Measurements from ENCODE around the gene SMARCC2. TPM values are rescaled to one million over a fixed set of nuclear protein-coding genes. Genes with fewer than 3 reads are reported as not detected.
A peak's percentile ranks its signal among the peaks of the same experiment; 100 is the strongest.
"Not testable (repeated sequence)": the region's sequence is repeated elsewhere in the genome, so short reads cannot be mapped to it uniquely, and the experiment has no call there.

The SMARCC2 gene
- total RNA-seq, 2 donors from 2014 or later = 81.0 to 93.9 TPM

GRCh38 chr12:56219840-56220239 is 30.6 kb upstream of the SMARCC2 start:
- no peak for DNase-seq (ENCODE audit: low spot score)

GRCh38 chr12:56216461-56216860 is 27.2 kb upstream of the SMARCC2 start:
- DNase-seq (ENCODE audit: low spot score) = no peak
- intact Hi-C loops (cut with DNase I) = no loop called here

More at GRCh38 chr12:56219840-56220239, 30.6 kb upstream of the SMARCC2 start:
- intact Hi-C loops (cut with DNase I) = no loop called here

GRCh38 chr12:56213878-56214277 is 24.6 kb upstream of the SMARCC2 start:
- intact Hi-C loops (cut with DNase I) = no loop called here
- DNase-seq (ENCODE audit: low spot score) = no peak

GRCh38 chr12:56212361-56212760 is 23.1 kb upstream of the SMARCC2 start:
- intact Hi-C loops (cut with DNase I) = no loop called here
- no peak for DNase-seq (ENCODE audit: low spot score)

- intact Hi-C loops (cut with DNase I) = no loop called here
- DNase-seq (ENCODE audit: low spot score) = peak; percentile 74
Observed at GRCh38 chr12:56208006-56208405, 18.7 kb upstream of the SMARCC2 start.

- intact Hi-C loops (cut with DNase I) = no loop called here
- peak; percentile 81 for DNase-seq (ENCODE audit: low spot score)
Observed at GRCh38 chr12:56206452-56207166, 17.3 kb upstream of the SMARCC2 start.

- DNase-seq (ENCODE audit: low spot score) = no peak
- intact Hi-C loops (cut with DNase I) = no loop called here
Observed at GRCh38 chr12:56205445-56205844, 16.2 kb upstream of the SMARCC2 start.

GRCh38 chr12:56204275-56204674 is 15.0 kb upstream of the SMARCC2 start:
- DNase-seq (ENCODE audit: low spot score) = no peak
- intact Hi-C loops (cut with DNase I) = no loop called here

GRCh38 chr12:56202838-56203237 is 13.6 kb upstream of the SMARCC2 start:
- intact Hi-C loops (cut with DNase I) = no loop called here
- no peak for DNase-seq (ENCODE audit: low spot score)

GRCh38 chr12:56202366-56202765 is 13.1 kb upstream of the SMARCC2 start:
- DNase-seq (ENCODE audit: low spot score) = no peak
- intact Hi-C loops (cut with DNase I) = no loop called here

- intact Hi-C loops (cut with DNase I) = no loop called here
Observed at GRCh38 chr12:56198836-56199235, 9.6 kb upstream of the SMARCC2 start.

GRCh38 chr12:56197921-56198635 is 8.8 kb upstream of the SMARCC2 start:
- intact Hi-C loops (cut with DNase I) = no loop called here
- DNase-seq (ENCODE audit: low spot score) = peak; percentile 47

More at GRCh38 chr12:56198836-56199235, 9.6 kb upstream of the SMARCC2 start:
- DNase-seq (ENCODE audit: low spot score) = no peak

GRCh38 chr12:56196818-56197550 is 7.7 kb upstream of the SMARCC2 start:
- peak; percentile 82 for DNase-seq (ENCODE audit: low spot score)
- intact Hi-C loops (cut with DNase I) = not testable (repeated sequence)

- DNase-seq (ENCODE audit: low spot score) = peak; percentile 23
- intact Hi-C loops (cut with DNase I) = loop anchor here (2.0 to 5.0 kb wide), 2 partner anchors 32 to 69 kb away; partner anchors contain the start of gene NABP2 (in 1 of the 2)
Observed at GRCh38 chr12:56193025-56193578, 3.8 kb upstream of the SMARCC2 start.

- DNase-seq (ENCODE audit: low spot score) = no peak
- intact Hi-C loops (cut with DNase I) = loop anchor here (2.0 to 5.0 kb wide), 2 partner anchors 32 to 70 kb away; partner anchors contain the start of gene NABP2 (in 1 of the 2)
Observed at GRCh38 chr12:56192582-56192981, 3.3 kb upstream of the SMARCC2 start.

- DNase-seq (ENCODE audit: low spot score) = no peak
- intact Hi-C loops (cut with DNase I) = loop anchor here (2.0 to 5.0 kb wide), 3 partner anchors 32 to 72 kb away; partner anchors contain the start of gene ZC3H10 (in 1 of the 2)
Observed at GRCh38 chr12:56190695-56191155, 1.4 kb upstream of the SMARCC2 start.

- peak; percentile 94 for DNase-seq (ENCODE audit: low spot score)
Observed at GRCh38 chr12:56189918-56190694, 823 bp upstream of the SMARCC2 start.

GRCh38 chr12:56188778-56189098 is 545 bp downstream of the SMARCC2 start:
- intact Hi-C loops (cut with DNase I) = no loop called here
- DNase-seq (ENCODE audit: low spot score) = no peak

More at GRCh38 chr12:56189918-56190694, 823 bp upstream of the SMARCC2 start:
- intact Hi-C loops (cut with DNase I) = loop anchor here (2.0 to 5.0 kb wide), 3 partner anchors 33 to 72 kb away; partner anchors contain the start of gene ZC3H10 (in 1 of the 2)
